Cardiac muscle cell (in vitro differentiated cells and primary cell): ENCODE measurements around the gene GEMIN2. TPM values are rescaled to one million over a fixed set of nuclear protein-coding genes. Genes with fewer than 3 reads are reported as not detected.
"Not testable (repeated sequence)": the region's sequence is repeated elsewhere in the genome, so short reads cannot be mapped to it uniquely, and the experiment has no call there.

Experiments used
- DNase-seq, 2 donors: peaks; one replicate each; pipeline versions ENCODE4 v3.0.0 to v3.0.0-alpha.2; 2010 to 2017; ENCODE audit warnings: low read depth in 1 of 2, low spot score in 1 of 2
- H3K27ac ChIP-seq: fragments of 200-600 bp; sonication (generic); 2 replicates; pipeline ENCODE4 v1.5.1; 2016
- H3K27me3 ChIP-seq: fragments of 200-600 bp; sonication (generic); 2 replicates; pipeline ENCODE4 v1.6.0; 2016; ENCODE audit warnings: control low read depth
- H3K36me3 ChIP-seq: fragments of 200-600 bp; sonication (generic); 2 replicates; pipeline ENCODE4 v1.5.1; 2016; ENCODE audit warnings: control low read depth
- H3K4me1 ChIP-seq: fragments of 200-600 bp; sonication (generic); 2 replicates; pipeline ENCODE4 v1.8.1; 2017; ENCODE audit warnings: low read depth, mild to moderate bottlenecking, mixed run types
- H3K4me3 ChIP-seq: fragments of 200-600 bp; sonication (generic); 2 replicates; pipeline ENCODE4 v1.5.1; 2016; ENCODE audit warnings: mild to moderate bottlenecking
- H3K9me3 ChIP-seq: fragments of 200-600 bp; sonication (generic); 2 replicates; pipeline ENCODE4 v1.5.1; 2017; ENCODE audit warnings: low read depth, mild to moderate bottlenecking, control low read depth
- polyA plus RNA-seq: library from polyadenylated mRNA; unstranded; fragments of >200 nt; fragmentation: Nextera tagmentation; extraction: Ambion mirVana; gene quantifications from 2 replicates; pipeline ENCODE4 v1.2.1, GENCODE V29; 2016
- total RNA-seq: library from RNA; depleted of rRNA; stranded (reverse); fragments of >200 nt; gene quantifications from 2 replicates; pipeline ENCODE4 v1.2.3, GENCODE V29; 2016
- TF ChIP-seq, protein P1 (sequence below): IDR thresholded peaks from 2 replicates; pipeline ENCODE4 v1.5.1; 2012; ENCODE audit warnings: low read depth, mild to moderate bottlenecking, low read length

The GEMIN2 gene
- total and polyA plus RNA-seq, 2 experiments from 2014 or later = 26.0 to 27.0 TPM

DNA sequence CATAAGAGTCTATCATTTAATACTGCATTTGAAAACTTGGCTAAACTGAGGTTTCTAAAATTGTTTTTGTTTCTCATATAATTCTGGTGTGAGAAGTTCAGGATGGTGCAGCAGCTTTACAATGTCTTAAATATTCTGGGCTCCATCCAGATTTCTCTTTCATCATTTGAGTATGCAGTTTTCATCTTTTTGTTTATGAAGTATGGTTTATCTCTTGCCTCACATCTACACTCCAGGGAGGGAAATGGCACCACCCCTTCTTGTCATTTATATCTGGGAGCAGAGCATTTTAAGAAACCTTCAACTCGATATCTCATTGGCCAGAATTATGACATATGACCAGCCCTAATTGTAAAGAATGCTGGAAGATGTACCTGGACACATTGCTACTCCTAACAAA lies 24.3 kb downstream of the GEMIN2 start:
- H3K36me3 ChIP-seq = peaks cover 39% of the 10 kb centered on the region
- TF ChIP-seq, protein P1, sequence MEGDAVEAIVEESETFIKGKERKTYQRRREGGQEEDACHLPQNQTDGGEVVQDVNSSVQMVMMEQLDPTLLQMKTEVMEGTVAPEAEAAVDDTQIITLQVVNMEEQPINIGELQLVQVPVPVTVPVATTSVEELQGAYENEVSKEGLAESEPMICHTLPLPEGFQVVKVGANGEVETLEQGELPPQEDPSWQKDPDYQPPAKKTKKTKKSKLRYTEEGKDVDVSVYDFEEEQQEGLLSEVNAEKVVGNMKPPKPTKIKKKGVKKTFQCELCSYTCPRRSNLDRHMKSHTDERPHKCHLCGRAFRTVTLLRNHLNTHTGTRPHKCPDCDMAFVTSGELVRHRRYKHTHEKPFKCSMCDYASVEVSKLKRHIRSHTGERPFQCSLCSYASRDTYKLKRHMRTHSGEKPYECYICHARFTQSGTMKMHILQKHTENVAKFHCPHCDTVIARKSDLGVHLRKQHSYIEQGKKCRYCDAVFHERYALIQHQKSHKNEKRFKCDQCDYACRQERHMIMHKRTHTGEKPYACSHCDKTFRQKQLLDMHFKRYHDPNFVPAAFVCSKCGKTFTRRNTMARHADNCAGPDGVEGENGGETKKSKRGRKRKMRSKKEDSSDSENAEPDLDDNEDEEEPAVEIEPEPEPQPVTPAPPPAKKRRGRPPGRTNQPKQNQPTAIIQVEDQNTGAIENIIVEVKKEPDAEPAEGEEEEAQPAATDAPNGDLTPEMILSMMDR = no peak
- DNase-seq = peak in 1 of 2 donors; percentile 11

DNA sequence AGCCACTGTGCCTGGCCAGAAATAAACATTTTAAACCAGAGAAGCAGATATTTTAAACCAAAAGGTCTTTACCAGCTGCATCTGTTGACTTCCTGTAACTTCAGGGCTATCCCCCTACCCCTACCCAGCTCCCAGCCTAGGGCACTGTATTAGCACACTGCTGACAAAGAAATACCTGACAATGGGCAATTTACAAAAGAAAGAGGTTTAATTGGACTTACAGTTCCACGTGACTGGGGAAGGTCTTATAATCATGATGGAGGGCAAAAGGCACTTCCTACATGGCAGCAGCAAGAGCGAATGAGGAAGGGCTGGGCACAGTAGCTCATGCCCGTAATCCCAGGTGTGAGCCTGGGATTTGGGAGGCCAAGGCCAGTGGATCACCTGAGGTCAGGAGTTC lies 26.0 kb downstream of the GEMIN2 start:
- Histone ChIP-seq H3K4me3 (no peak overlapping the region), H3K4me1 (no peaks in the 10 kb centered on the region), H3K36me3 (peaks cover 26% of the 10 kb centered on the region), H3K27me3 (no peaks in the 10 kb centered on the region), H3K27ac (no peak overlapping the region), H3K9me3 (no peaks in the 10 kb centered on the region)
- TF ChIP-seq, protein P1 = no peak
- no peak for DNase-seq

More for the DNA sequence above, 24.3 kb downstream of the GEMIN2 start:
- Histone ChIP-seq H3K27ac (no peak overlapping the region), H3K4me3 (no peak overlapping the region), H3K27me3 (no peaks in the 10 kb centered on the region), H3K4me1 (no peaks in the 10 kb centered on the region), H3K9me3 (no peaks in the 10 kb centered on the region)

DNA sequence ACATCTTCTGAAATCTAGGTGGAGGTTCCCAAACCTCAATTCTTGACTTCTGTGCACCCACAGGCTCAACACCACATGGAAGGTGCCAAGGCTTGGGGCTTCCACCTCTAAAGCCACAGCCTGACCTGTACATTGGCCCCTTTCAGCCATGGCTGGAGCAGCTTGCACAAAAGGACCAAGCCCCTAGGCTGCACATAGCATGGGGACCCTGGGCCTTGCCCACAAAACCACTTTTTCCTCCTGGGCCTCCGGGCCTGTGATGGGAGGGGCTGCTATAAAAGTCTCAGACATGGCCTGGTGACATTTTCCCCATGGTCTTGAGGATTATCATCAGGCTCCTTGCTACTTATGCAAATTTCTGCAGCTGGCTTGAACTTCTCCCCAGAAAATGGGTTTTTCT lies 27.5 kb downstream of the GEMIN2 start:
- not testable (repeated sequence) for H3K4me1 ChIP-seq, DNase-seq

DNA sequence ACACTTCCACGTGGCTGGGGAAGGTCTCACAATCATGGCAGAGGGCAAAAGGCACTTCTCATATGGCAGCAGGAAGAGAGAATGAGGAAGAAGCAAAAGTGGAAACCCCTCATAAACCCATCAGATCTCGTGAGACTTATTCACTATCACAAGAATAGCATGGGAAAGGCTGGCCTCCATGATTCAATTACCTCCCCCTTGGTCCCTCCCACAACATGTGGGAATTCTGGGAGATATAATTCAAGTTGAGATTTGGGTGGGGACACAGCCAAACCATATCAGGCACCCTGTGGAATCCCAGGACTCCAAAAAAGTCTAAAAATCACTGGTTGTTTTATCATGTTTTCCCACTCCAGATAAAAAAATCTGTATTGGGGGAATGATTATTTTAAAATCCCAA lies 29.1 kb downstream of the GEMIN2 start:
- H3K27ac ChIP-seq, H3K36me3 ChIP-seq, H3K4me1 ChIP-seq, H3K27me3 ChIP-seq, H3K9me3 ChIP-seq, DNase-seq, H3K4me3 ChIP-seq: not testable (repeated sequence)

More for the DNA sequence above, 27.5 kb downstream of the GEMIN2 start:
- H3K4me3 ChIP-seq, H3K9me3 ChIP-seq, H3K27me3 ChIP-seq, H3K27ac ChIP-seq: not testable (repeated sequence)
- H3K36me3 ChIP-seq = peaks cover 15% of the 10 kb centered on the region

GRCh38 chr14:39145266-39145966 lies 31.3 kb downstream of the GEMIN2 start:
- no peaks in the 10 kb centered on the region for H3K9me3 ChIP-seq
- no peak for DNase-seq
- peaks cover 24% of the 10 kb centered on the region for H3K36me3 ChIP-seq
- TF ChIP-seq, protein P1 = no peak
- no peak overlapping the region for H3K4me3 ChIP-seq
- no peaks in the 10 kb centered on the region for H3K27me3 ChIP-seq
- no peak overlapping the region for H3K27ac ChIP-seq
- no peaks in the 10 kb centered on the region for H3K4me1 ChIP-seq

GRCh38 chr14:39154594-39155189 lies 40.6 kb downstream of the GEMIN2 start:
- Histone ChIP-seq H3K27me3 (no peaks in the 10 kb centered on the region), H3K36me3 (peaks cover 51% of the 10 kb centered on the region), H3K9me3 (no peaks in the 10 kb centered on the region), H3K4me1 (no peaks in the 10 kb centered on the region), H3K4me3 (no peak overlapping the region), H3K27ac (no peak overlapping the region)
- no peak for DNase-seq
- TF ChIP-seq, protein P1 = no peak
